SH-SY5Y (cell line): ENCODE results near the gene HOXC11.
A peak's percentile ranks its signal among the peaks of the same experiment; 100 is the strongest.

ENCODE experiments used
- GATA2 ChIP-seq: IDR thresholded peaks from 2 replicates; pipeline ENCODE4 v1.6.1; 2011; ENCODE audit warnings: mild to moderate bottlenecking, low read depth, low read length
- GATA3 ChIP-seq: IDR thresholded peaks from 2 replicates; pipeline ENCODE4 v1.6.1; 2011; ENCODE audit warnings: low read depth, mild to moderate bottlenecking, low read length, moderate library complexity

Gene HOXC11

GRCh38 chr12:53960187-53961024 is 12.5 kb upstream of the HOXC11 start:
- no peak for TF ChIP-seq GATA3
- TF ChIP-seq GATA2: no peak

- TF ChIP-seq GATA3: no peak
- no peak for TF ChIP-seq GATA2
Measured at GRCh38 chr12:53961025-53961761, 11.7 kb upstream of the HOXC11 start.

GRCh38 chr12:53963005-53963404 is 9.9 kb upstream of the HOXC11 start:
- TF ChIP-seq GATA3 (no peak), GATA2 (no peak)

- TF ChIP-seq GATA3 (no peak), GATA2 (no peak)
Measured at GRCh38 chr12:53963434-53964314, 9.3 kb upstream of the HOXC11 start.

GRCh38 chr12:53964315-53964713 is 8.6 kb upstream of the HOXC11 start:
- TF ChIP-seq GATA3 (no peak), GATA2 (no peak)

GRCh38 chr12:53965281-53966084 is 7.4 kb upstream of the HOXC11 start:
- TF ChIP-seq GATA2 (no peak), GATA3 (no peak)

GRCh38 chr12:53966085-53966384 is 6.9 kb upstream of the HOXC11 start:
- TF ChIP-seq GATA3 (no peak), GATA2 (no peak)

GRCh38 chr12:53966385-53967133 is 6.4 kb upstream of the HOXC11 start:
- TF ChIP-seq GATA2: no peak
- no peak for TF ChIP-seq GATA3

GRCh38 chr12:53967421-53967925 is 5.5 kb upstream of the HOXC11 start:
- TF ChIP-seq GATA2 (0 out of 2 replicates have a peak, but pooled peaks have one; percentile 5), GATA3 (no peak)

- TF ChIP-seq GATA3 (no peak), GATA2 (no peak)
Measured at GRCh38 chr12:53968214-53969127, 4.5 kb upstream of the HOXC11 start.

- no peak for TF ChIP-seq GATA2
- no peak for TF ChIP-seq GATA3
Measured at GRCh38 chr12:53969588-53970259, 3.2 kb upstream of the HOXC11 start.

- TF ChIP-seq GATA3: no peak
Measured at GRCh38 chr12:53970451-53970850, 2.5 kb upstream of the HOXC11 start.
